ENCODE measurements around the gene AK8.

Gene AK8

GRCh38 chr9:132869266-132869665 is 8.8 kb downstream of the AK8 start:
- no peak overlapping the region for H3K4me2 ChIP-seq (ENCODE audit: low read length)
- no peak overlapping the region for H3K9ac ChIP-seq (ENCODE audit: low read depth, low read length)
- H3K4me3 ChIP-seq (ENCODE audit: low read length): no peak overlapping the region
- no peaks in the 10 kb centered on the region for H3K4me1 ChIP-seq (ENCODE audit: control insufficient read depth, insufficient read depth, low read length)
- peaks cover 53% of the 10 kb centered on the region for H3K27me3 ChIP-seq (ENCODE audit: control insufficient read depth, insufficient read depth, low read length)
- no peaks in the 10 kb centered on the region for H3K9me3 ChIP-seq (replicated peaks; ENCODE audit: low read length)
- no peaks in the 10 kb centered on the region for H3K36me3 ChIP-seq (ENCODE audit: insufficient read depth, low read length)

DNA sequence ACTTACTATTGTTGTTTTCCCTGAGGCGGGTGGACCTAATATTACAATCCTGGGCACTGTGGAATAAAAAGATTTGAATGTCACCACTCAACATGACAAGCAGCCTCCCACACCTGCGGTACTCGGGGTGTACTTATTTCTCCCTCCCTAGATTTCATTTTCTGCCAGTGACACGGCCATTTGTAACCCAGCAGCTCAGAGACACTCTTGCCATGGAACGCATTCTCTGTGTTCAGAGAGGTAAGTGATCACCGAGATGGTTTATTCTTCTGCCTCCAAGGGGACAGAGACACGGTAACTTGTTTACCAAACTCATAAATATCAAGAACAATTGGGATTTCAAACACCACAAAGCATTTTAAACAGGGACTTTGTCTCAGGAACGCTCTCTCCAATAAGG is 11.2 kb downstream of the AK8 start:
- Histone ChIP-seq H3K4me2 (ENCODE audit: low read length) (no peak overlapping the region), H3K27me3 (ENCODE audit: control insufficient read depth, insufficient read depth, low read length) (peaks cover 52% of the 10 kb centered on the region), H3K4me3 (ENCODE audit: low read length) (no peak overlapping the region), H3K4me1 (ENCODE audit: control insufficient read depth, insufficient read depth, low read length) (no peaks in the 10 kb centered on the region), H3K9ac (ENCODE audit: low read depth, low read length) (no peak overlapping the region), H3K9me3 (replicated peaks; ENCODE audit: low read length) (no peaks in the 10 kb centered on the region), H3K36me3 (ENCODE audit: insufficient read depth, low read length) (no peaks in the 10 kb centered on the region)

DNA sequence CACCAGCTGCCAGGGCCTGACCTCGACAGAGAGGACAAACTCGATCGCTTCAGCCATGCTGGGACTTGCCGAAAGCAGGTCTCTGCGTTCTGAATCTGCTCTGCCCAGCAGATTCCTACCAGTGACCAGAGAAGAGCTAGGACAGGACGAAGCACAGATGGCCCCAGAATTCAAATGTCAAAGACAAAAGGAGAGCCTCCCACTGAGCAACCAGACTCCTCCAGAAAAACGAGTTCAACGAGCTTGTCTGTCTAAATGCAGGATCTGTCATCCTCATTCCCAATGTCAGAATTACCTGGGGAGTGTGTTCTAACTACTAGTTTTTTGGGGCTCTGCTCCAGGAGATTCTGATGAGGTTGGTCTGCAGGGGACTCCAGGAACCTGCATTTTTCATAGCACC is 13.4 kb downstream of the AK8 start:
- H3K4me2 ChIP-seq (ENCODE audit: low read length): no peak overlapping the region
- peaks cover 47% of the 10 kb centered on the region for H3K27me3 ChIP-seq (ENCODE audit: control insufficient read depth, insufficient read depth, low read length)
- H3K4me3 ChIP-seq (ENCODE audit: low read length): no peak overlapping the region
- no peaks in the 10 kb centered on the region for H3K4me1 ChIP-seq (ENCODE audit: control insufficient read depth, insufficient read depth, low read length)
- H3K9me3 ChIP-seq (replicated peaks; ENCODE audit: low read length): no peaks in the 10 kb centered on the region
- H3K9ac ChIP-seq (ENCODE audit: low read depth, low read length): no peak overlapping the region
- H3K36me3 ChIP-seq (ENCODE audit: insufficient read depth, low read length): no peaks in the 10 kb centered on the region

DNA sequence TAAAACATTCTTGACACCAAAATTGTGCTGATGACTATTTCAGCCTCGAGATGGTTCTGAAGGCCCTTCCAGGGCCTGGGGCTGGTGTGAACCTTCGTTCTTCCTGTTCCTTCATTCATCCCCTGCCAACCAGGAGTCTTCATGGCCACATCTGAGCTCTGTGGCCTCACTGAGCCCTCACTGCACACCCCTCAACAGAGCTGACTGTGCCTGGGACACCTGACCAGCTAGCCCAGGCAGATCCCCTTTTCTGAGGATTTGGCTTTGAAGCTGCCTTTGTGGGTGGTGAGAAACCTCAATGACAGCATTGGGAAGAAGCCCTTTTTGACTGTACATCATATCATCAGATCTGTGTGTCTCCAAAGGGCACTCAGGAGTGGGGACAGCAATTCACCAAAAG is 13.8 kb downstream of the AK8 start:
- Histone ChIP-seq H3K4me2 (ENCODE audit: low read length) (no peak overlapping the region), H3K4me3 (ENCODE audit: low read length) (no peak overlapping the region), H3K9me3 (replicated peaks; ENCODE audit: low read length) (no peaks in the 10 kb centered on the region), H3K27me3 (ENCODE audit: control insufficient read depth, insufficient read depth, low read length) (peaks cover 47% of the 10 kb centered on the region), H3K36me3 (ENCODE audit: insufficient read depth, low read length) (no peaks in the 10 kb centered on the region), H3K9ac (ENCODE audit: low read depth, low read length) (no peak overlapping the region), H3K4me1 (ENCODE audit: control insufficient read depth, insufficient read depth, low read length) (no peaks in the 10 kb centered on the region)

GRCh38 chr9:132863096-132863495 is 15.0 kb downstream of the AK8 start:
- no peak overlapping the region for H3K4me3 ChIP-seq (ENCODE audit: low read length)
- H3K4me1 ChIP-seq (ENCODE audit: control insufficient read depth, insufficient read depth, low read length): no peaks in the 10 kb centered on the region
- no peak overlapping the region for H3K4me2 ChIP-seq (ENCODE audit: low read length)
- H3K9ac ChIP-seq (ENCODE audit: low read depth, low read length): no peak overlapping the region
- peaks cover 52% of the 10 kb centered on the region for H3K27me3 ChIP-seq (ENCODE audit: control insufficient read depth, insufficient read depth, low read length)
- H3K36me3 ChIP-seq (ENCODE audit: insufficient read depth, low read length): no peaks in the 10 kb centered on the region
- H3K9me3 ChIP-seq (replicated peaks; ENCODE audit: low read length): no peaks in the 10 kb centered on the region

DNA sequence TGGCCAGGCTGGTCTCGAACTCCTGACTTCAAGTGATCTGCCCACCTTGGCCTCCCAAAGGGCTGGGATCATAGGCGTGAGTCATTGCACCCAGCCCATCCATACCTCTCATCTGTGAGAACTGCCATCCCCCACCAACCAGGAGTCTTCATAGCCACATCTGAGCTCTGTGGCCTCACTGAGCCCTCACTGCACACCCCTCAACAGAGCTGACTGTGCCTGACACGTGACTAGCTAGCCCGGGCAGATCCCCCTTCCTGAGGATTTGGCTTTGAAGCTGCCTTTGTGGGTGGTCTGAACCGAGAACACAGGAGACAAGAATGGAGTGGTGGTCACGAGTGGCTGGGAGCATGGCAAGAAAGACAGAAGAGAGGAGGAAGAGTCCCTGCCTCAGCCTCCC is 15.6 kb downstream of the AK8 start:
- Histone ChIP-seq H3K4me3 (ENCODE audit: low read length) (no peak overlapping the region), H3K27me3 (ENCODE audit: control insufficient read depth, insufficient read depth, low read length) (peaks cover 52% of the 10 kb centered on the region), H3K4me1 (ENCODE audit: control insufficient read depth, insufficient read depth, low read length) (no peaks in the 10 kb centered on the region), H3K36me3 (ENCODE audit: insufficient read depth, low read length) (no peaks in the 10 kb centered on the region), H3K9ac (ENCODE audit: low read depth, low read length) (no peak overlapping the region), H3K4me2 (ENCODE audit: low read length) (no peak overlapping the region), H3K9me3 (replicated peaks; ENCODE audit: low read length) (no peaks in the 10 kb centered on the region)

GRCh38 chr9:132861666-132862065 is 16.4 kb downstream of the AK8 start:
- no peak overlapping the region for H3K9ac ChIP-seq (ENCODE audit: low read depth, low read length)
- H3K27me3 ChIP-seq (ENCODE audit: control insufficient read depth, insufficient read depth, low read length): peaks cover 51% of the 10 kb centered on the region
- no peaks in the 10 kb centered on the region for H3K36me3 ChIP-seq (ENCODE audit: insufficient read depth, low read length)
- no peak overlapping the region for H3K4me3 ChIP-seq (ENCODE audit: low read length)
- H3K9me3 ChIP-seq (replicated peaks; ENCODE audit: low read length): no peaks in the 10 kb centered on the region
- peaks cover 3% of the 10 kb centered on the region for H3K4me1 ChIP-seq (ENCODE audit: control insufficient read depth, insufficient read depth, low read length)
- H3K4me2 ChIP-seq (ENCODE audit: low read length): no peak overlapping the region

DNA sequence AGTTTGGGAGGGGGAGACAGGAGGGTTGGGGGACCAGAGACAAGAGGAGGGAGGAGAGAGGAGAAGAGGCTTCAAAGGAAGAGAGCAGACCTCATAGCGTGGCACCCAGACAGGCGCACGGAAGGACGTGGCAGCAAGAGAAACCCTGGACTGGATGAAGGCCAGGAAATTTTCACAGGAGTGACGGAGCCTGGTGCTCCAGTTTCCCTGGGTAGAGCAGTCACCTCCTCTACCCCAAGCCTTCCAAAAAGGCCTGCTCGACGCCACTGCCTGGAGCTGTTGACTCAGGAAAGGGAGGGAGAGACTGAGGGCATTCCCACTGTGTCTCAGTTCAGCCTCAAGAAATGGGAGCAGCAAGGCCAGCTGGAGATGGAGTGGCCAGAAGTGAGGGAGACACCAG is 19.3 kb downstream of the AK8 start:
- Histone ChIP-seq H3K9ac (ENCODE audit: low read depth, low read length) (no peak overlapping the region), H3K4me2 (ENCODE audit: low read length) (no peak overlapping the region), H3K9me3 (replicated peaks; ENCODE audit: low read length) (no peaks in the 10 kb centered on the region), H3K4me3 (ENCODE audit: low read length) (no peak overlapping the region), H3K36me3 (ENCODE audit: insufficient read depth, low read length) (no peaks in the 10 kb centered on the region), H3K4me1 (ENCODE audit: control insufficient read depth, insufficient read depth, low read length) (peaks cover 3% of the 10 kb centered on the region), H3K27me3 (ENCODE audit: control insufficient read depth, insufficient read depth, low read length) (peaks cover 46% of the 10 kb centered on the region)

- H3K9me3 ChIP-seq (replicated peaks; ENCODE audit: low read length): no peaks in the 10 kb centered on the region
- H3K4me3 ChIP-seq (ENCODE audit: low read length): no peak overlapping the region
- no peak overlapping the region for H3K4me2 ChIP-seq (ENCODE audit: low read length)
- H3K9ac ChIP-seq (ENCODE audit: low read depth, low read length): no peak overlapping the region
- peaks cover 45% of the 10 kb centered on the region for H3K27me3 ChIP-seq (ENCODE audit: control insufficient read depth, insufficient read depth, low read length)
- peaks cover 3% of the 10 kb centered on the region for H3K4me1 ChIP-seq (ENCODE audit: control insufficient read depth, insufficient read depth, low read length)
- no peaks in the 10 kb centered on the region for H3K36me3 ChIP-seq (ENCODE audit: insufficient read depth, low read length)
Observed at GRCh38 chr9:132857616-132858342, 20.3 kb downstream of the AK8 start.

GRCh38 chr9:132857031-132857430 is 21.1 kb downstream of the AK8 start:
- Histone ChIP-seq H3K4me2 (ENCODE audit: low read length) (no peak overlapping the region), H3K27me3 (ENCODE audit: control insufficient read depth, insufficient read depth, low read length) (peaks cover 45% of the 10 kb centered on the region), H3K4me3 (ENCODE audit: low read length) (no peak overlapping the region), H3K9me3 (replicated peaks; ENCODE audit: low read length) (no peaks in the 10 kb centered on the region), H3K9ac (ENCODE audit: low read depth, low read length) (no peak overlapping the region), H3K36me3 (ENCODE audit: insufficient read depth, low read length) (no peaks in the 10 kb centered on the region), H3K4me1 (ENCODE audit: control insufficient read depth, insufficient read depth, low read length) (peaks cover 3% of the 10 kb centered on the region)

- Histone ChIP-seq H3K4me3 (ENCODE audit: low read length) (no peak overlapping the region), H3K4me1 (ENCODE audit: control insufficient read depth, insufficient read depth, low read length) (peaks cover 3% of the 10 kb centered on the region), H3K9me3 (replicated peaks; ENCODE audit: low read length) (no peaks in the 10 kb centered on the region), H3K27me3 (ENCODE audit: control insufficient read depth, insufficient read depth, low read length) (peaks cover 52% of the 10 kb centered on the region), H3K36me3 (ENCODE audit: insufficient read depth, low read length) (no peaks in the 10 kb centered on the region), H3K4me2 (ENCODE audit: low read length) (no peak overlapping the region), H3K9ac (ENCODE audit: low read depth, low read length) (no peak overlapping the region)
Observed at GRCh38 chr9:132855904-132856303, 22.2 kb downstream of the AK8 start.

DNA sequence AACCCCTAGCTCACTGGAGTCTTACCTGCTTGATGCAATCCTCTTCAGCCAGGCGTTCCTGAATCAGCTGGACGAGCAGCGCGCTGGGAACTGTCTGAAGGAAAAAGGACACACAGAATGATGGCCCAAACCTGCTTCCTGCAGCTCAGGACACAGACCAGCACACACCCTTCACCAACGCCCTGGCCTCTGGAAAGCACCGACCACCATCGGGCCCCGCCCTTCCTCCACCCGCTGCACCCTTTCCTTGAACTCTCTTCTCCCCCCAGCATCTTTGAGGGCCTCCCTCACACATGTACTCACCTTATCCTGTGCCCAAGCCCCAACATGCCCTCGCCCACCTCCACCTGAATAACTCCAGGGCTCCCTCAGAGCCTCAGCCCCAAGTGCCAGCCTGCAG is 23.3 kb downstream of the AK8 start:
- no peaks in the 10 kb centered on the region for H3K36me3 ChIP-seq (ENCODE audit: insufficient read depth, low read length)
- H3K4me1 ChIP-seq (ENCODE audit: control insufficient read depth, insufficient read depth, low read length): peaks cover 3% of the 10 kb centered on the region
- H3K27me3 ChIP-seq (ENCODE audit: control insufficient read depth, insufficient read depth, low read length): peaks cover 47% of the 10 kb centered on the region
- no peaks in the 10 kb centered on the region for H3K9me3 ChIP-seq (replicated peaks; ENCODE audit: low read length)
- H3K4me3 ChIP-seq (ENCODE audit: low read length): no peak overlapping the region
- no peak overlapping the region for H3K4me2 ChIP-seq (ENCODE audit: low read length)
- H3K9ac ChIP-seq (ENCODE audit: low read depth, low read length): no peak overlapping the region
